ENCODE data around the gene ACBD7.

Gene ACBD7

GRCh38 chr10:15084502-15084922 lies 4.1 kb downstream of the ACBD7 start:
- peak; percentile 70 for DNase-seq

GRCh38 chr10:15083674-15084501 lies 4.7 kb downstream of the ACBD7 start:
- no peak for DNase-seq

- no peak for DNase-seq
These were observed 13.2 kb downstream of the ACBD7 start for GRCh38 chr10:15075421-15075820.

- no peak for DNase-seq
These were observed 16.2 kb downstream of the ACBD7 start for GRCh38 chr10:15072358-15072757.

GRCh38 chr10:15069230-15069629 lies 19.3 kb downstream of the ACBD7 start:
- no peak for DNase-seq

- no peak for DNase-seq
These were observed 19.8 kb downstream of the ACBD7 start for GRCh38 chr10:15068802-15069201.

- no peak for DNase-seq
These were observed 21.4 kb downstream of the ACBD7 start for GRCh38 chr10:15067154-15067553.

- DNase-seq, result no peak
These were observed 27.9 kb downstream of the ACBD7 start for GRCh38 chr10:15060638-15061037.

GRCh38 chr10:15059914-15060313 lies 28.7 kb downstream of the ACBD7 start:
- DNase-seq, result no peak

GRCh38 chr10:15058689-15059088 lies 29.9 kb downstream of the ACBD7 start:
- DNase-seq, result no peak

GRCh38 chr10:15053061-15053460 lies 35.5 kb downstream of the ACBD7 start:
- no peak for DNase-seq

- DNase-seq, result no peak
These were observed 36.5 kb downstream of the ACBD7 start for GRCh38 chr10:15052121-15052520.

- DNase-seq, result no peak
These were observed 39.0 kb downstream of the ACBD7 start for GRCh38 chr10:15049533-15049932.

GRCh38 chr10:15046626-15047025 lies 42.0 kb downstream of the ACBD7 start:
- DNase-seq, result no peak

GRCh38 chr10:15045380-15045779 lies 43.2 kb downstream of the ACBD7 start:
- no peak for DNase-seq

- DNase-seq, result no peak
These were observed 44.9 kb downstream of the ACBD7 start, which contains the start of gene OLAH for GRCh38 chr10:15043674-15044073. TSS of gene OLAH (plus strand) at chr10:15043943. CDS start at chr10:15047289, 3,346 bp downstream.

GRCh38 chr10:15038416-15038815 lies 50.2 kb downstream of the ACBD7 start:
- no peak for DNase-seq

GRCh38 chr10:15037691-15038090 lies 50.9 kb downstream of the ACBD7 start:
- no peak for DNase-seq

- peak; percentile 1 for DNase-seq
These were observed 52.9 kb downstream of the ACBD7 start for GRCh38 chr10:15035385-15036301.

- DNase-seq, result no peak
These were observed 60.8 kb downstream of the ACBD7 start for GRCh38 chr10:15027741-15028140.
